Measurements from ENCODE around the gene PDCD7.

DNA sequence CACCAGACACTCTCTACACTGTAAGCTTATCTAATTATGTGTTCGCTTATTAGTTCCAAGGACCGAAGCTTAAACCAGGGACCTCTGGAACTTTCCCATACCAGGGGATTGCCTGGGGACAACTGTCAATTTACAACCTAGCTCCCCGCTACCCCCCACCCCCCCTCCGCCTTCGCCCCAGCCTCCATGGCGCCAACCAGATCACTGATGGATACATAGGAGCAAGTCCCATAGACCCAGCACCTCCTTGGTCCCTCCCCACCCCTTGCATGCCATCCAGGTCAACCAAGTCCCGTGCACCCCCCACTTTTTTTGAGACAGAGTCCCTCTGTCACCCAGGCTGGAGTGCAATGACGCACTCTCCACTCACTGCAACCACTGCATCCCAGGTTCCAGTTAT lies 930 bp upstream of the PDCD7 start:
- no peak for TF ChIP-seq GABPA (IDR thresholded peaks at IDR 0.05; ENCODE audit: low read depth, low read length)
- no peak for TF ChIP-seq GABPA (CRISPR knock-in tag; IDR thresholded peaks at IDR 0.05; ENCODE audit: low read depth)
- no peak for TF ChIP-seq HDAC2 (CRISPR knock-in tag; IDR thresholded peaks at IDR 0.05)
- no peak for TF ChIP-seq POLR2AphosphoS5 (IDR thresholded peaks at IDR 0.05; ENCODE audit: low read depth, low read length)
- no peak for TF ChIP-seq SMC3 (IDR thresholded peaks at IDR 0.05; ENCODE audit: low read length)
- no peak for TF ChIP-seq HDAC1 (CRISPR knock-in tag; IDR thresholded peaks at IDR 0.05)
- TF ChIP-seq, protein P1, sequence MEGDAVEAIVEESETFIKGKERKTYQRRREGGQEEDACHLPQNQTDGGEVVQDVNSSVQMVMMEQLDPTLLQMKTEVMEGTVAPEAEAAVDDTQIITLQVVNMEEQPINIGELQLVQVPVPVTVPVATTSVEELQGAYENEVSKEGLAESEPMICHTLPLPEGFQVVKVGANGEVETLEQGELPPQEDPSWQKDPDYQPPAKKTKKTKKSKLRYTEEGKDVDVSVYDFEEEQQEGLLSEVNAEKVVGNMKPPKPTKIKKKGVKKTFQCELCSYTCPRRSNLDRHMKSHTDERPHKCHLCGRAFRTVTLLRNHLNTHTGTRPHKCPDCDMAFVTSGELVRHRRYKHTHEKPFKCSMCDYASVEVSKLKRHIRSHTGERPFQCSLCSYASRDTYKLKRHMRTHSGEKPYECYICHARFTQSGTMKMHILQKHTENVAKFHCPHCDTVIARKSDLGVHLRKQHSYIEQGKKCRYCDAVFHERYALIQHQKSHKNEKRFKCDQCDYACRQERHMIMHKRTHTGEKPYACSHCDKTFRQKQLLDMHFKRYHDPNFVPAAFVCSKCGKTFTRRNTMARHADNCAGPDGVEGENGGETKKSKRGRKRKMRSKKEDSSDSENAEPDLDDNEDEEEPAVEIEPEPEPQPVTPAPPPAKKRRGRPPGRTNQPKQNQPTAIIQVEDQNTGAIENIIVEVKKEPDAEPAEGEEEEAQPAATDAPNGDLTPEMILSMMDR (CRISPR knock-in tag; IDR thresholded peaks at IDR 0.05), result no peak
- no peak for TF ChIP-seq RFX5 (IDR thresholded peaks at IDR 0.05; ENCODE audit: low read depth, low read length)
- no peak for TF ChIP-seq KDM5B (CRISPR knock-in tag; IDR thresholded peaks at IDR 0.05; ENCODE audit: borderline replicate concordance)

All from HepG2 (cell line).